ENCODE results near the gene RHBDD3. TPM values are rescaled to one million over a fixed set of nuclear protein-coding genes. Genes with fewer than 3 reads are reported as not detected.

Gene RHBDD3
- total and polyA plus RNA-seq, 2 donors (not counting 1 experiment from before 2014, with no cell fraction given), result 11.9 to 12.5 TPM

GRCh38 chr22:29308148-29308790 is 40.5 kb upstream of the RHBDD3 start:
- intact Hi-C loops (cut with micrococcal nuclease), result no loop called here
- H3K27me3 Mint-ChIP-seq, result peaks cover 37% of the 10 kb centered on the region

More at GRCh38 chr22:29308148-29308790, 40.5 kb upstream of the RHBDD3 start:
- ATAC-seq (ENCODE audit: low read depth) (no peak), DNase-seq (no peak)
- POLR2A ChIA-PET, result no interaction called here
- no peak overlapping the region for H3K9ac ChIP-seq (ENCODE audit: low read length)
- H3K4me3 ChIP-seq (ENCODE audit: control extremely low read depth in 1 of 5, extremely low read depth in 1 of 5, insufficient read depth in 1 of 5, low read depth in 2 of 5, low read length in 4 of 5), result no peak overlapping the region
- CTCF ChIA-PET, result no interaction called here
- no peak overlapping the region for H3K4me3 Mint-ChIP-seq
- no peak overlapping the region for H3K27ac Mint-ChIP-seq
- H3K9me3 Mint-ChIP-seq (ENCODE audit: insufficient read depth), result no peaks in the 10 kb centered on the region
- H3K4me2 ChIP-seq (replicated peaks; ENCODE audit: low read depth, low read length, poor library complexity, severe bottlenecking), result no peak overlapping the region
- 89% methylated on average over 49 of the region's 50 CpGs for WGBS (ENCODE audit: insufficient coverage)
- TF ChIP-seq EZH2 (IDR thresholded peaks at IDR 0.05; ENCODE audit: borderline replicate concordance, insufficient read depth, low read depth, low read length, poor library complexity, severe bottlenecking), result no peak
- TF ChIP-seq CTCF (IDR thresholded peaks at IDR 0.05), result no peak
- H4K20me1 ChIP-seq (ENCODE audit: control insufficient read depth, insufficient read depth, low read length, poor library complexity, severe bottlenecking), result peaks cover under 1% of the 10 kb centered on the region
- H3K4me1 Mint-ChIP-seq, result peaks cover 30% of the 10 kb centered on the region
- no peak overlapping the region for H3K27ac ChIP-seq (ENCODE audit: low read length in 2 of 2)
- H3K79me2 ChIP-seq (ENCODE audit: control insufficient read depth, insufficient read depth, low read length), result peaks cover 2% of the 10 kb centered on the region
- no peak overlapping the region for H2AFZ ChIP-seq (ENCODE audit: insufficient read depth, low read depth, low read length, poor library complexity, severe bottlenecking)
- H3K4me1 ChIP-seq (ENCODE audit: control insufficient read depth in 2 of 2, insufficient read depth in 2 of 2, low read length in 2 of 2), result peaks cover 22 to 35% of the 10 kb centered on the region in 2 donors
- H3K9me3 ChIP-seq (ENCODE audit: control extremely low read depth in 1 of 3, control insufficient read depth in 2 of 3, insufficient read depth in 1 of 3, low read length in 2 of 3), result peaks cover 0 to 22% (median 0%) of the 10 kb centered on the region in 3 donors
- no peaks in the 10 kb centered on the region for H3K36me3 ChIP-seq (replicated peaks in 1 of 2; ENCODE audit: control extremely low read depth in 1 of 2, control insufficient read depth in 1 of 2, extremely low read depth in 1 of 2, insufficient read depth in 2 of 2, low read length in 1 of 2)
- peaks cover 0 to 62% (median 26%) of the 10 kb centered on the region in 4 experiments for H3K27me3 ChIP-seq (replicated peaks in 1 of 4; ENCODE audit: control extremely low read depth in 1 of 4, control insufficient read depth in 3 of 4, insufficient read depth in 4 of 4, low read length in 3 of 4)

All from B cell (primary cell).